Measurements from ENCODE around the gene AK6. TPM values are rescaled to one million over a fixed set of nuclear protein-coding genes. Genes with fewer than 3 reads are reported as not detected.

The AK6 gene
- total RNA-seq, 6 experiments from 2014 or later, result 17.5 to 24.1 (median 21.5) TPM

DNA sequence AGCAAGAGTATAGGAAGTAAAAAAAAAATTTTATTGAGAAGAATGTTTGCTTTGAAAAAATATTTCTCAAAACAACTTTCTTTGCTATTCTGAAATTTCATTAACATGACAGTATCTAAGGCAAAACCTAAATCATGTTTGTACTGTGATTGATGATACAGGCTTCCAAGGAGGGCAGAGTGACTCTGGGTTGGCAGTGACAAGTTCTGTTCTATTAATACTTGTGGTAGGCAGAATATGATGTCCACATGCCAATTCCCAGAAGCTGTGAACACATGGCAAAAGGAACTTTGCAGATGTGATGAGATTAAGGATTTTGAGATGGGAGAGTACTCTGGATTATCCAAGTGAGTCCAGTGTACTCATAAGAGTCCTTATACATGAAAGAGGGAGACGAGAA, 53.3 kb downstream of the AK6 start:
- Histone ChIP-seq H3K9me3 (no peaks in the 10 kb centered on the region), H3K27ac (no peak overlapping the region), H3K27me3 (no peaks in the 10 kb centered on the region), H3K4me3 (no peak overlapping the region), H3K4me1 (no peaks in the 10 kb centered on the region), H3K36me3 (peaks cover 0 to 33% (median 2%) of the 10 kb centered on the region in 4 donors)
- ATAC-seq (no peak), DNase-seq (no peak)
- TF ChIP-seq CTCF (IDR thresholded peaks at IDR 0.05), result no peak
- TF ChIP-seq POLR2A (IDR thresholded peaks at IDR 0.05), result no peak
- 94% methylated on average over 1 of the region's 1 CpG for WGBS (ENCODE audit: insufficient coverage, low coverage, low lambda C conversion rate, missing lambda C conversion rate)
- intact Hi-C loops (cut with DNase I), result no loop called here

GRCh38 chr5:69313428-69313827, 55.9 kb downstream of the AK6 start:
- DNase-seq (no peak), ATAC-seq (no peak)
- no peaks in the 10 kb centered on the region for H3K27me3 ChIP-seq
- H3K4me3 ChIP-seq, result no peak overlapping the region
- intact Hi-C loops (cut with DNase I), result no loop called here
- H3K4me1 ChIP-seq, result no peaks in the 10 kb centered on the region
- no peak overlapping the region for H3K27ac ChIP-seq
- TF ChIP-seq CTCF (IDR thresholded peaks at IDR 0.05), result no peak
- no peak for TF ChIP-seq POLR2A (IDR thresholded peaks at IDR 0.05)
- peaks cover 0 to 23% (median 5%) of the 10 kb centered on the region in 4 donors for H3K36me3 ChIP-seq
- H3K9me3 ChIP-seq, result no peaks in the 10 kb centered on the region
- WGBS (ENCODE audit: insufficient coverage, low coverage, low lambda C conversion rate, missing lambda C conversion rate), result 97% methylated on average over 7 of the region's 9 CpGs

- Histone ChIP-seq H3K27me3 (no peaks in the 10 kb centered on the region), H3K4me1 (no peaks in the 10 kb centered on the region), H3K27ac (no peak overlapping the region), H3K4me3 (no peak overlapping the region), H3K9me3 (no peaks in the 10 kb centered on the region), H3K36me3 (peaks cover 0 to 23% (median 6%) of the 10 kb centered on the region in 4 donors)
- no peak for TF ChIP-seq CTCF (IDR thresholded peaks at IDR 0.05)
- TF ChIP-seq POLR2A (IDR thresholded peaks at IDR 0.05), result no peak
- no peak for ATAC-seq
- intact Hi-C loops (cut with DNase I), result no loop called here
- DNase-seq, result no peak
- WGBS (ENCODE audit: insufficient coverage, low coverage, low lambda C conversion rate, missing lambda C conversion rate), result 66% methylated on average over 5 of the region's 5 CpGs
Measured at GRCh38 chr5:69312459-69313160, 56.7 kb downstream of the AK6 start.

DNA sequence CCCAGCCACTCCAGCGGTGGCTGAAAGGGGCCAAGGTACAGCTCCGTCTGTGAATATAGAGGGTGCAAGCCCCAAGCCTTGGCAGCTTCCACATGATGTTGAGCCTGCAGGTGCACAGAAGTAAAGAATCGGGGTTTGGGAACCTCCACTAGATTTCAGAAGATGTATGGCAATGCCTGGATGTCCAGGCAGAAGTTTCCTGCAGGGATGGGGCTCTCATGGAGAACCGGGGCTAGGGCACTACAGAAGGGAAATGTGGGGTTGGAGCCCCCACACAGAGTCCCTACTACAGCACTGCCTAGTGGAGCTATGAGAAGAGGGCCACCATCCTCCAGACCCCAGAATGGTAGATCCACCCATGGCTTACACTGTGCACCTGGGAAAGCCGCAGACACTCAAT, 59.9 kb downstream of the AK6 start:
- Histone ChIP-seq H3K4me1 (no peaks in the 10 kb centered on the region), H3K36me3 (peaks cover 0 to 40% (median 8%) of the 10 kb centered on the region in 4 donors), H3K4me3 (no peak overlapping the region), H3K27me3 (no peaks in the 10 kb centered on the region), H3K27ac (no peak overlapping the region), H3K9me3 (no peaks in the 10 kb centered on the region)
- WGBS (ENCODE audit: insufficient coverage, low coverage, low lambda C conversion rate, missing lambda C conversion rate), result no CpG with 5 or more reads among the region's 5 CpGs
- DNase-seq (no peak), ATAC-seq (no peak)
- intact Hi-C loops (cut with DNase I), result no loop called here
- TF ChIP-seq POLR2A (IDR thresholded peaks at IDR 0.05) (no peak), CTCF (IDR thresholded peaks at IDR 0.05) (no peak)

Measured in right lobe of liver (tissue), 6 donors.